Measurements from ENCODE around the gene LSG1.

The LSG1 gene

DNA sequence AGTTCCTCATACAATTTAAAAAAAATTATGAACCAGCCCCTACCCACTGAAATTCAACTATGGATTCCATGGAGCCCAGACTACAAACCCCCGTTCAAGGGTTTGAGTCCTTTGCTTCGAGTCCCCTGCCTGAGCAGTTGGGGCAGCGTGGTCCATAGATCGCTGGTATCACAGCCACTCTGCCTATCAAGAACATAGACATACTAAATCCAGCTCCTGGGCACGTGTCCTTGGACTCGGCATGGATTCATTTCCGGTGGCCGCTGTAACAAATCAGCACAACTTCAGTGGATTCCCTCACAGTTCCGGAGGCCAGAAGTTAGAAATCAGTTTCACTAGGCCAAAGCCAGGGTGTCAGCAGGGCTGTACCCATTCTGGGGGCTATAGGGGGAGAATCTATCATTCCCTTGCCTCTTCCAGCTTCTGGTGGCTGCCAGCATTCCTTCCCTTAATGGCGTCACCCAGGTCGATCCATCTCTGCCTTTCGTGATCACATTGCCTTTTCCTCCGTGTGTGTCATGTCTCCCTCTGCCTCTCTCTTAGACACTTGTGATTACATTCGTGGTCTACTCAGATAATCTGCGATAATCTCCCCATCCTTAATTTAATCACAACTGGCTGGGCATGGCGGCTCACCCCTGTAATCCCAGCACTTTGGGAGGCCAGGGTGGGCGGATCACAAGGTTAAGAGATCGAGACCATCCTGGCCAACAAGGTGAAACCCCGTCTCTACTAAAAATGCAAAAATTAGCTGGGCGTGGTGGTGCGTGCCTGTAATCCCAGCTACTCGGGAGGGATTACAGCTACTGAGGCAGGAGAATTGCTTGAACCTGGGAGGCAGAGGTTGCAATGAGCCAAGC lies 34.2 kb downstream of the LSG1 start:
- H3F3A ChIP-seq (ENCODE audit: insufficient read depth, low read length), result peaks cover 6% of the 10 kb centered on the region
- H3K4me3 ChIP-seq (ENCODE audit: low read length), result no peak overlapping the region
- H2AFZ ChIP-seq (ENCODE audit: low read length), result no peak overlapping the region
- no peak for TF ChIP-seq EZH2 (optimal IDR thresholded peaks at IDR 0.05; ENCODE audit: low read depth, low read length)
- no peak for TF ChIP-seq EZH2phosphoT487 (IDR thresholded peaks at IDR 0.05; ENCODE audit: low read length)
- TF ChIP-seq CTCF (IDR thresholded peaks at IDR 0.05; ENCODE audit: low read length), result no peak
- H3K4me2 ChIP-seq (ENCODE audit: low read depth, low read length), result no peak overlapping the region
- peaks cover 6% of the 10 kb centered on the region; the same call in 1 of the 2 replicates for H3K36me3 ChIP-seq (replicated peaks; ENCODE audit: insufficient read depth, low read length)
- no peak overlapping the region for H3K27ac ChIP-seq (ENCODE audit: low read length)
- no peak for DNase-seq
- H3K9me2 ChIP-seq (replicated peaks; ENCODE audit: insufficient read depth, low read length), result no peaks in the 10 kb centered on the region
- no peaks in the 10 kb centered on the region for H4K20me1 ChIP-seq (ENCODE audit: insufficient read depth, low read length)
- no peaks in the 10 kb centered on the region for H3K9me3 ChIP-seq (replicated peaks; ENCODE audit: insufficient read depth, low read length)
- no peaks in the 10 kb centered on the region for H3K27me3 ChIP-seq (replicated peaks; ENCODE audit: insufficient read depth, low read length)
- no peaks in the 10 kb centered on the region for H3K4me1 ChIP-seq (ENCODE audit: low read length)
- H3K79me2 ChIP-seq (ENCODE audit: low read length), result no peaks in the 10 kb centered on the region
- H3K9ac ChIP-seq (ENCODE audit: low read length), result no peak overlapping the region

DNA sequence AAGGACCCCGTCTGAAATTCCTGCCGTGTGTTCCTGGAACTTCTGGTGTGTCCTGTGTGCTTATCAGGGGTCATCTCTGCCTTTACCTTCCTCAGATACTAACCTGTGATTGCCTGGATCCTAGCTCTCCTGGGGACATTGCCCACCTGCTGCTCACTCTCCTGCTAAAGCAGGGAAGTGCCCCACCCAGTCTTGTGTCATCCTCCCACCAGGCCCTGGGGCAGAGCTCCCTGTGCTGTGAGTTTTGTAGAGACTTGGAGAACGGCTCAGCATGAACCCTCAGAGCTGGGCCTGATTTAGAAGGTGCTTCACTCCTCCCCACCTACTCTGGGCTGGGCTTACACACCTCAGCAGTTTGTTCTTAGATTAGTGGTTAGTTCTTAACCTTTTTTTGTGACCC lies 34.9 kb downstream of the LSG1 start:
- DNase-seq, result no peak
- no peaks in the 10 kb centered on the region for H3K79me2 ChIP-seq (ENCODE audit: low read length)

DNA sequence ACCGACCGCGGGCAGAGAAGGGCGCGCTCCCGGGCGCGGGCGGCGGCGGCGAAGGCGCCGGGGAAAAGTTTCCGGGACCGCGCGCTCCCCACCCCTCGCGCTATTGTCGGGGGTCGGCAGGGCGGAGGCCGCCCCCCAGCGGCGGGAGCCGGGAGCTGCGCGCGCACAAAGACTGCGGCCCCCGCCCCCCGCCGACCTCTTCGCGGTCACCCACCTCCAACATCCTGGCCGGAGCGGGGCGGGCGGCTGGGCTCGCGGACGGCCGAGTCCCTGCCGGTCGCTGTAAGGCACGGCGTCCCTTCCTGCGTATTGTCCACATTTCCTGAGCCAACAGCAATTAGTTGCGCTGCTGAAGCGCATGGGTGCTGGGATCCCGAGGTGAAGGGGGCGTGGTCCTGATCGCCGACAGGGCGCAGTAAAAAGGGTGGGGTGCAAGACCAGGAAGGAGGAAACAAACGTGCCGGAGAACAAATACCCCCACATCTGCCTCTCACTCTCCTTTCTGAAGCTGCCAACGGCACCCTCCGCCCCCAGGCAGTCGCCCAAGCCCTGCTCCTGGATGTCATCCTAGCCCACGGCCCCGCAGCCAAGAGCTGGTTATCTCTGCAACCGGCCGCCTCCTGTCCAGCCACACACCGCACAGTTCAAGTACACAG lies 38.5 kb downstream of the LSG1 start, which contains the start of gene TMEM44:
Gene TMEM44, minus strand, starts transcription at position 71 of the 656 bp plus-strand sequence. CDS start 204 bp downstream, outside the sequence.
- H4K20me1 ChIP-seq (ENCODE audit: insufficient read depth, low read length), result no peaks in the 10 kb centered on the region
- 0 out of 2 replicates have a peak, but pooled peaks cover 3% of the 10 kb centered on the region for H3K4me1 ChIP-seq (ENCODE audit: low read length)
- no peaks in the 10 kb centered on the region for H3K27me3 ChIP-seq (replicated peaks; ENCODE audit: insufficient read depth, low read length)
- H3K4me3 ChIP-seq (ENCODE audit: low read length), result peak within 1 kb of the TSS; percentile 86
- TF ChIP-seq CTCF (IDR thresholded peaks at IDR 0.05; ENCODE audit: low read length) (peak; percentile 52), EZH2 (optimal IDR thresholded peaks at IDR 0.05; ENCODE audit: low read depth, low read length) (no peak)
- no peaks in the 10 kb centered on the region for H3K9me2 ChIP-seq (replicated peaks; ENCODE audit: insufficient read depth, low read length)
- H3K79me2 ChIP-seq (ENCODE audit: low read length), result no peaks in the 10 kb centered on the region
- H3K4me2 ChIP-seq (ENCODE audit: low read depth, low read length), result peak within 1 kb of the TSS; percentile 98
- H3K27ac ChIP-seq (ENCODE audit: low read length), result peak within 1 kb of the TSS; percentile 13; the same call in 1 of the 2 replicates
- H2AFZ ChIP-seq (ENCODE audit: low read length), result peak within 1 kb of the TSS; percentile 94
- no peaks in the 10 kb centered on the region for H3K9me3 ChIP-seq (replicated peaks; ENCODE audit: insufficient read depth, low read length)
- H3F3A ChIP-seq (ENCODE audit: insufficient read depth, low read length), result peaks cover 6% of the 10 kb centered on the region
- H3K36me3 ChIP-seq (replicated peaks; ENCODE audit: insufficient read depth, low read length), result no peaks in the 10 kb centered on the region
- H3K9ac ChIP-seq (ENCODE audit: low read length), result peak within 1 kb of the TSS; percentile 54; the same call in 1 of the 2 replicates
- DNase-seq, result peak; percentile 76

More for the DNA sequence above, 34.9 kb downstream of the LSG1 start:
- H3K9me2 ChIP-seq (replicated peaks; ENCODE audit: insufficient read depth, low read length), result no peaks in the 10 kb centered on the region
- 0 out of 2 replicates have a peak, but pooled peaks cover 3% of the 10 kb centered on the region for H3K4me1 ChIP-seq (ENCODE audit: low read length)
- no peaks in the 10 kb centered on the region for H4K20me1 ChIP-seq (ENCODE audit: insufficient read depth, low read length)
- no peaks in the 10 kb centered on the region for H3K27me3 ChIP-seq (replicated peaks; ENCODE audit: insufficient read depth, low read length)
- H3K36me3 ChIP-seq (replicated peaks; ENCODE audit: insufficient read depth, low read length), result peaks cover 4% of the 10 kb centered on the region; the same call in 1 of the 2 replicates
- no peaks in the 10 kb centered on the region for H3K9me3 ChIP-seq (replicated peaks; ENCODE audit: insufficient read depth, low read length)
- H3K9ac ChIP-seq (ENCODE audit: low read length), result no peak overlapping the region
- no peak overlapping the region for H3K27ac ChIP-seq (ENCODE audit: low read length)
- no peak overlapping the region for H3K4me3 ChIP-seq (ENCODE audit: low read length)
- H3K4me2 ChIP-seq (ENCODE audit: low read depth, low read length), result no peak overlapping the region
- H2AFZ ChIP-seq (ENCODE audit: low read length), result no peak overlapping the region
- H3F3A ChIP-seq (ENCODE audit: insufficient read depth, low read length), result peaks cover 6% of the 10 kb centered on the region
- TF ChIP-seq CTCF (IDR thresholded peaks at IDR 0.05; ENCODE audit: low read length) (no peak), EZH2phosphoT487 (IDR thresholded peaks at IDR 0.05; ENCODE audit: low read length) (no peak), EZH2 (optimal IDR thresholded peaks at IDR 0.05; ENCODE audit: low read depth, low read length) (no peak)

Measured in MM.1S (cell line).